Measurements from ENCODE around the gene MYRIP.
"Not testable (repeated sequence)": the region's sequence is repeated elsewhere in the genome, so short reads cannot be mapped to it uniquely, and the experiment has no call there.

Gene MYRIP

GRCh38 chr3:39784922-39785321 lies 24.5 kb upstream of the MYRIP start:
- CTCF ChIA-PET = no interaction called here
- no peak for DNase-seq (ENCODE audit: extremely low spot score)
- TF ChIP-seq HDGF (IDR thresholded peaks at IDR 0.05; ENCODE audit: borderline replicate concordance) (no peak), FOXK2 (IDR thresholded peaks at IDR 0.05) (no peak), ZNF384 (IDR thresholded peaks at IDR 0.05) (no peak), ELF4 (IDR thresholded peaks at IDR 0.05) (no peak)
- POLR2A ChIA-PET = no interaction called here

GRCh38 chr3:39788128-39788883 lies 21.1 kb upstream of the MYRIP start:
- no peak for DNase-seq (ENCODE audit: extremely low spot score)
- ChIA-PET POLR2A (no interaction called here), CTCF (no interaction called here)
- TF ChIP-seq ARNT (IDR thresholded peaks at IDR 0.05) (no peak), ZNF384 (IDR thresholded peaks at IDR 0.05) (no peak), FOXM1 (IDR thresholded peaks at IDR 0.05; ENCODE audit: borderline replicate concordance) (no peak), TARDBP (IDR thresholded peaks at IDR 0.05) (no peak), FOXA1 (IDR thresholded peaks at IDR 0.05) (no peak), PKNOX1 (IDR thresholded peaks at IDR 0.05) (no peak), ELF4 (IDR thresholded peaks at IDR 0.05) (no peak), HDGF (IDR thresholded peaks at IDR 0.05; ENCODE audit: borderline replicate concordance) (no peak), BHLHE40 (IDR thresholded peaks at IDR 0.05; ENCODE audit: borderline replicate concordance) (no peak), FOXK2 (IDR thresholded peaks at IDR 0.05) (no peak), LEF1 (IDR thresholded peaks at IDR 0.05; ENCODE audit: borderline replicate concordance) (no peak)

GRCh38 chr3:39791603-39792002 lies 17.8 kb upstream of the MYRIP start:
- POLR2A ChIA-PET = no interaction called here
- TF ChIP-seq BHLHE40 (IDR thresholded peaks at IDR 0.05; ENCODE audit: borderline replicate concordance) (no peak), PKNOX1 (IDR thresholded peaks at IDR 0.05) (no peak), LEF1 (IDR thresholded peaks at IDR 0.05; ENCODE audit: borderline replicate concordance) (no peak), TARDBP (IDR thresholded peaks at IDR 0.05) (no peak), FOXK2 (IDR thresholded peaks at IDR 0.05) (no peak), L3MBTL2 (conservative IDR thresholded peaks at IDR 0.05) (no peak), CTBP1 (IDR thresholded peaks at IDR 0.05; ENCODE audit: borderline replicate concordance) (no peak), FOXA1 (IDR thresholded peaks at IDR 0.05) (no peak), NFRKB (IDR thresholded peaks at IDR 0.05) (no peak), SP1 (IDR thresholded peaks at IDR 0.05) (no peak), FOXM1 (IDR thresholded peaks at IDR 0.05; ENCODE audit: borderline replicate concordance) (no peak), SUZ12 (IDR thresholded peaks at IDR 0.05) (no peak)
- CTCF ChIA-PET = no interaction called here
- no peak for DNase-seq (ENCODE audit: extremely low spot score)

GRCh38 chr3:39794880-39795279 lies 14.5 kb upstream of the MYRIP start:
- CTCF ChIA-PET = no interaction called here
- TF ChIP-seq CTBP1 (IDR thresholded peaks at IDR 0.05; ENCODE audit: borderline replicate concordance) (no peak), SP1 (IDR thresholded peaks at IDR 0.05) (no peak), L3MBTL2 (conservative IDR thresholded peaks at IDR 0.05) (no peak), FOXM1 (IDR thresholded peaks at IDR 0.05; ENCODE audit: borderline replicate concordance) (no peak), TARDBP (IDR thresholded peaks at IDR 0.05) (no peak), LEF1 (IDR thresholded peaks at IDR 0.05; ENCODE audit: borderline replicate concordance) (no peak), HDGF (IDR thresholded peaks at IDR 0.05; ENCODE audit: borderline replicate concordance) (no peak), ELF4 (IDR thresholded peaks at IDR 0.05) (no peak), NFRKB (IDR thresholded peaks at IDR 0.05) (no peak), ARNT (IDR thresholded peaks at IDR 0.05) (no peak), SUZ12 (IDR thresholded peaks at IDR 0.05) (no peak), BHLHE40 (IDR thresholded peaks at IDR 0.05; ENCODE audit: borderline replicate concordance) (no peak), FOXA1 (IDR thresholded peaks at IDR 0.05) (no peak), PKNOX1 (IDR thresholded peaks at IDR 0.05) (no peak)
- no peak for DNase-seq (ENCODE audit: extremely low spot score)
- POLR2A ChIA-PET = no interaction called here

- TF ChIP-seq HDGF (IDR thresholded peaks at IDR 0.05; ENCODE audit: borderline replicate concordance) = no peak
These were observed 8.2 kb upstream of the MYRIP start for GRCh38 chr3:39801216-39801615.

GRCh38 chr3:39802486-39802885 lies 6.9 kb upstream of the MYRIP start:
- POLR2A ChIA-PET; CTCF ChIA-PET; DNase-seq (ENCODE audit: extremely low spot score): not testable (repeated sequence)

More at GRCh38 chr3:39801216-39801615, 8.2 kb upstream of the MYRIP start:
- DNase-seq (ENCODE audit: extremely low spot score) = no peak
- CTCF ChIA-PET = no interaction called here
- POLR2A ChIA-PET = no interaction called here

- TF ChIP-seq SUZ12 (IDR thresholded peaks at IDR 0.05) (no peak), ELF4 (IDR thresholded peaks at IDR 0.05) (no peak), ARNT (IDR thresholded peaks at IDR 0.05) (no peak), ZNF384 (IDR thresholded peaks at IDR 0.05) (no peak)
- POLR2A ChIA-PET = no interaction called here
- CTCF ChIA-PET = no interaction called here
- no peak for DNase-seq (ENCODE audit: extremely low spot score)
These were observed 5.5 kb upstream of the MYRIP start for GRCh38 chr3:39803956-39804355.
